CD4-positive, alpha-beta T cell (primary cell): ENCODE results near the gene CDC14A. TPM values are rescaled to one million over a fixed set of nuclear protein-coding genes. Genes with fewer than 3 reads are reported as not detected.
"Not testable (repeated sequence)": the region's sequence is repeated elsewhere in the genome, so short reads cannot be mapped to it uniquely, and the experiment has no call there.

Experiments
- ATAC-seq: fragments of 200-7000 bp; cut with Tn5 transposase; one replicate; pipeline ENCODE4 v1.10.0; 2022; ENCODE audit warnings: mild to moderate bottlenecking; ENCODE audit not compliant: poor library complexity
- CTCF ChIA-PET: fragments of 350-600 bp; sonication (Branson Sonifier 250); formaldehyde crosslinking; loops from one replicate; lab custom pipeline; 2021; ENCODE audit warnings: antibody characterized with exemption, inconsistent platforms; lab: Charles Lee
- POLR2A ChIA-PET: fragments of 350-600 bp; sonication (Branson Sonifier 250); formaldehyde crosslinking; loops from one replicate; lab custom pipeline; 2021; ENCODE audit warnings: antibody characterized with exemption, inconsistent platforms; lab: Charles Lee
- DNase-seq, 14 experiments: peaks; one replicate each; pipeline ENCODE4 v3.0.0-alpha.2; 2013 to 2020; ENCODE audit warnings: mixed read lengths in 2 of 14
- H3K27ac ChIP-seq, 2 donors: one replicate each; pipeline versions ENCODE4 v1.5.1 to v1.7.0; 2013; ENCODE audit warnings: low read length in 2 of 2, low read depth in 1 of 2, mild to moderate bottlenecking in 1 of 2
- H3K27me3 ChIP-seq, 2 experiments: 1 replicate in 1 of 2; 2 replicates in 1 of 2; pipeline versions ENCODE4 v1.6.1 to v1.7.0; 2013; ENCODE audit warnings: low read length in 2 of 2, control low read depth in 1 of 2, mild to moderate bottlenecking in 1 of 2, moderate library complexity in 1 of 2; ENCODE audit not compliant: insufficient read depth in 2 of 2, control insufficient read depth in 1 of 2
- H3K36me3 ChIP-seq: one replicate; pipeline ENCODE4 v1.6.1; 2013; ENCODE audit warnings: low read length, control low read depth; ENCODE audit not compliant: insufficient read depth
- H3K4me1 ChIP-seq: one replicate; pipeline ENCODE4 v1.6.1; 2013; ENCODE audit warnings: low read length, control low read depth; ENCODE audit not compliant: insufficient read depth
- H3K4me3 ChIP-seq: one replicate; pipeline ENCODE4 v1.5.1; 2013; ENCODE audit warnings: mild to moderate bottlenecking, low read length, moderate library complexity
- H3K9me3 ChIP-seq, 2 experiments: 1 replicate in 1 of 2; 2 replicates in 1 of 2; pipeline versions ENCODE4 v1.6.1 to v1.7.0; 2013; ENCODE audit warnings: low read length in 2 of 2, mild to moderate bottlenecking in 2 of 2, control low read depth in 1 of 2, moderate library complexity in 1 of 2; ENCODE audit not compliant: control insufficient read depth in 1 of 2, insufficient read depth in 1 of 2
- H3K27ac Mint-ChIP-seq: one replicate; pipeline ENCODE4 v1.8.0; 2020; ENCODE audit warnings: mixed read lengths
- H3K27me3 Mint-ChIP-seq: one replicate; pipeline ENCODE4 v1.8.0; 2021; ENCODE audit warnings: mixed read lengths
- H3K36me3 Mint-ChIP-seq: one replicate; pipeline ENCODE4 v1.8.0; 2021; ENCODE audit warnings: low read depth, mixed read lengths
- H3K4me1 Mint-ChIP-seq: one replicate; pipeline ENCODE4 v1.8.0; 2021; ENCODE audit warnings: low read depth, mixed read lengths
- H3K4me3 Mint-ChIP-seq: one replicate; pipeline ENCODE4 v1.8.0; 2020; ENCODE audit warnings: mild to moderate bottlenecking, mixed read lengths
- H3K9me3 Mint-ChIP-seq: one replicate; pipeline ENCODE4 v1.8.0; 2020; ENCODE audit warnings: mixed read lengths
- intact Hi-C, 2 experiments: fragments of 100-400 bp; cut with DNase I in 1 of 2; cut with micrococcal nuclease in 1 of 2; formaldehyde crosslinking; loops; one replicate each; pipeline versions ENCODE4 v1.15.1 to v1.9.0; 2023 to 2025; cut with DNase I, micrococcal nuclease
- total RNA-seq, 174 experiments: library from RNA in 2 of 174; stranded (reverse) in 2 of 174; gene quantifications; one replicate each; pipeline ENCODE4 v1.2.3 and lab custom pipeline; 2021 to 2026
- TF ChIP-seq, protein P1 (sequence below): fragments of 200-600 bp; IDR thresholded peaks from one replicate; pipeline ENCODE4 v1.8.0; 2022; ENCODE audit warnings: antibody characterized with exemption, mild to moderate bottlenecking

Gene CDC14A
- total RNA-seq, 2 experiments from 2014 or later: 174 to 182 TPM

DNA sequence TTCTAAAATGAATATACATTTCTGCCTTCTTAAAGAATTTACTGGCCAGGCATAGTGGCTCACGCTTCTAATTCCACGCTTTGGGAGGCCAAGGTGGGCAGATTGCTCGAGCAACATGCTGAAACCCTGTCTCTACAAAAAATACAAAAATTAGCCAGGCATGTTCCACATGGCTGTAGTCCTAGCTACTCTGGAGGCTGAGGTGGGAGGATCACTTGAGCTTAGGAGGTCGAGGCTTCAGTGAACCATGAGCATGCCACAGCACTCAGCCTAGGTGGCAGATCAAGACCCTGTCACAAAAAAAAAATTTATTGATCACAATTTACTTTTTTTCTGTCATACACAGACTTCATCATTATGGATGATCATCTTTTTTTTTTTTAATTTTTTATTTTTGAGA lies 11.5 kb downstream of the CDC14A start:
- Histone ChIP-seq H3K4me1 (peaks cover 50% of the 10 kb centered on the region), H3K9me3 (peaks cover 0 to under 1% of the 10 kb centered on the region in 2 experiments), H3K4me3 (no peak overlapping the region), H3K27ac (no peak overlapping the region), H3K27me3 (no peaks in the 10 kb centered on the region), H3K36me3 (peaks cover 63% of the 10 kb centered on the region)
- no peaks in the 10 kb centered on the region for H3K27me3 Mint-ChIP-seq
- H3K36me3 Mint-ChIP-seq: peaks cover 95% of the 10 kb centered on the region
- H3K27ac Mint-ChIP-seq: no peak overlapping the region
- ChIA-PET POLR2A (interaction anchor here (0.6 to 6.4 kb wide), 5 partner anchors 10 to 90 kb away, joined by 3 to 36 read pairs (median 4); partner anchors contain the start of gene CDC14A), CTCF (no interaction called here)
- intact Hi-C loops: loop anchor here in 1 of 2 experiments (2.0 kb wide), 1 partner anchor 17 kb away; no protein-coding TSS in a partner anchor
- ATAC-seq: no peak
- H3K9me3 Mint-ChIP-seq: peaks cover 3% of the 10 kb centered on the region
- TF ChIP-seq, protein P1, sequence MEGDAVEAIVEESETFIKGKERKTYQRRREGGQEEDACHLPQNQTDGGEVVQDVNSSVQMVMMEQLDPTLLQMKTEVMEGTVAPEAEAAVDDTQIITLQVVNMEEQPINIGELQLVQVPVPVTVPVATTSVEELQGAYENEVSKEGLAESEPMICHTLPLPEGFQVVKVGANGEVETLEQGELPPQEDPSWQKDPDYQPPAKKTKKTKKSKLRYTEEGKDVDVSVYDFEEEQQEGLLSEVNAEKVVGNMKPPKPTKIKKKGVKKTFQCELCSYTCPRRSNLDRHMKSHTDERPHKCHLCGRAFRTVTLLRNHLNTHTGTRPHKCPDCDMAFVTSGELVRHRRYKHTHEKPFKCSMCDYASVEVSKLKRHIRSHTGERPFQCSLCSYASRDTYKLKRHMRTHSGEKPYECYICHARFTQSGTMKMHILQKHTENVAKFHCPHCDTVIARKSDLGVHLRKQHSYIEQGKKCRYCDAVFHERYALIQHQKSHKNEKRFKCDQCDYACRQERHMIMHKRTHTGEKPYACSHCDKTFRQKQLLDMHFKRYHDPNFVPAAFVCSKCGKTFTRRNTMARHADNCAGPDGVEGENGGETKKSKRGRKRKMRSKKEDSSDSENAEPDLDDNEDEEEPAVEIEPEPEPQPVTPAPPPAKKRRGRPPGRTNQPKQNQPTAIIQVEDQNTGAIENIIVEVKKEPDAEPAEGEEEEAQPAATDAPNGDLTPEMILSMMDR: no peak
- no peak for DNase-seq
- H3K4me3 Mint-ChIP-seq: no peak overlapping the region
- peaks cover 89% of the 10 kb centered on the region for H3K4me1 Mint-ChIP-seq

DNA sequence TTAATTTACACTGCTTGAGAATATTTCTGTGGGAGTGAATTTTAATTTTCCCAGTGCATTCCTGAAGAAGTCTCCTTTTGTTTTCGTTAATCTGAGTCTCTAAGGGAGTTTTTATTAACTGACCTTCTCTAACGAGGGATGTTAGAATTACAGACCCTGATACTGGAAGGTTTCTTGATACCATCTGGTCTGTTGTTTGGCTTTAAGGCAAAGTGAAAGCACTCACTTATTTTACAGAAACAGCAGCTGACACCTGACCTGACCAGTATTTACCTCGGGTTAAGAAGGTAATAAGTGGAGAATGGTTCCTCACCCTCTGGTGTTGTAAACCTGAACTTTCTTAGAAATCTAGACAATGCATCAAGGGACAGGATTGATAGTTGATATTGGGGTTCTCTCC lies 12.4 kb downstream of the CDC14A start:
- DNase-seq (no peak), ATAC-seq (no peak)
- Histone ChIP-seq H3K27ac (no peak overlapping the region), H3K36me3 (peaks cover 54% of the 10 kb centered on the region), H3K27me3 (no peaks in the 10 kb centered on the region), H3K4me1 (peaks cover 45% of the 10 kb centered on the region), H3K4me3 (no peak overlapping the region), H3K9me3 (peaks cover 0 to 5% of the 10 kb centered on the region in 2 experiments)
- Mint-ChIP-seq H3K27ac (peak overlapping the region; percentile 69), H3K27me3 (no peaks in the 10 kb centered on the region), H3K4me1 (peaks cover 87% of the 10 kb centered on the region), H3K9me3 (peaks cover 5% of the 10 kb centered on the region), H3K36me3 (peaks cover 94% of the 10 kb centered on the region), H3K4me3 (peak overlapping the region; percentile 36)
- TF ChIP-seq, protein P1: no peak
- intact Hi-C loops: loop anchor here in 1 of 2 experiments (2.0 kb wide), 1 partner anchor 16 kb away; no protein-coding TSS in a partner anchor
- ChIA-PET POLR2A (interaction anchor here (0.6 to 6.4 kb wide), 4 partner anchors 11 to 58 kb away, joined by 4 to 36 read pairs (median 4); partner anchors contain the start of gene CDC14A), CTCF (interaction anchor here (1.5 kb wide), 1 partner anchor 12 kb away, joined by 5 read pairs; no protein-coding TSS in a partner anchor)

DNA sequence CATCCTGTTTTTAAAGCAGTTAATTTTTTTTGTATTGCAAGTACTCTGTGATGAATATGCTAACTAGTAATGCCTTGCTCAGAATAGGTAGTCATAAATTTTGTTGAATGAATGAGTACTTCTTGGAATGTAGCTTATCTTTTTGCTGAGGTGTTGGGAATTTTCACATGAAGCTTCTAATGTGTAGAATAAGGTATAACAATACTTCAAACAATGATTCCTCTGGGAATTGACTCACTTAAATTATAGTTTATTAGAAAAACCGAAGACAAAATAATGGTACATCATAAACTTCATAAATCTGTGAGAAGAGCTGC lies 13.9 kb downstream of the CDC14A start:
- Mint-ChIP-seq H3K36me3 (peaks cover 93% of the 10 kb centered on the region), H3K27ac (peak overlapping the region; percentile 69), H3K27me3 (no peaks in the 10 kb centered on the region), H3K9me3 (peaks cover 5% of the 10 kb centered on the region), H3K4me1 (peaks cover 84% of the 10 kb centered on the region), H3K4me3 (peak overlapping the region; percentile 67)
- H3K27me3 ChIP-seq: no peaks in the 10 kb centered on the region
- no peak overlapping the region for H3K27ac ChIP-seq
- H3K4me3 ChIP-seq: no peak overlapping the region
- POLR2A ChIA-PET: interaction anchor here (0.8 to 6.4 kb wide), 5 partner anchors 13 to 74 kb away, joined by 3 to 36 read pairs (median 3); partner anchors contain the start of gene CDC14A
- peaks cover 0 to 5% of the 10 kb centered on the region in 2 experiments for H3K9me3 ChIP-seq
- H3K4me1 ChIP-seq: peaks cover 40% of the 10 kb centered on the region
- peaks cover 49% of the 10 kb centered on the region for H3K36me3 ChIP-seq
- ATAC-seq: no peak
- intact Hi-C loops: no loop called here
- CTCF ChIA-PET: interaction anchor here (1.6 to 2.3 kb wide), 3 partner anchors 8 to 44 kb away, joined by 5 to 8 read pairs (median 8); no protein-coding TSS in a partner anchor
- TF ChIP-seq, protein P1: no peak
- DNase-seq: no peak

DNA sequence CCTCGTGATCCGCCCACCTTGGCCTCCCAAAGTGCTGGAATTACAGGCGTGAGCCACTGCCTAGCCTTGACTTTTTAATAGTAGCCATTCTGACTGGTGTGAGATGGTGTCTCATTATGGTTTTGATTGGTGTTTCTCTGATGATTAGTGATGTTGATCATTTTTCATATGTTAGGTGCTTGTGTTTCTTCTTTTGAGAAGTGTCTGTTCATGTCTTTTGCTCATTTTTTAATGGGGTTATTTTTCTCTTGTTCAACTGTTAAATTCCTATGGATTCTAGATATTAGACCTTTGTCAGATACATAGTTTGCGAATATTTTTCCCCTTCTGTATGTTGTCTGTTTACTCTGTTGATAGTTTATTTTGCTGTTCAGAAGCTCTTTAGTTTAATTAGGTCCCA lies 17.0 kb downstream of the CDC14A start:
- H3K4me3 Mint-ChIP-seq: peak overlapping the region; percentile 53
- DNase-seq, H3K27me3 Mint-ChIP-seq, H3K9me3 Mint-ChIP-seq, H3K27ac ChIP-seq, H3K27me3 ChIP-seq, H3K9me3 ChIP-seq, ATAC-seq, CTCF ChIA-PET, H3K4me3 ChIP-seq, intact Hi-C loops: not testable (repeated sequence)
- peaks cover 38% of the 10 kb centered on the region for H3K36me3 ChIP-seq
- peaks cover 89% of the 10 kb centered on the region for H3K4me1 Mint-ChIP-seq
- POLR2A ChIA-PET: interaction anchor here (0.7 to 6.4 kb wide), 5 partner anchors 11 to 86 kb away, joined by 3 to 36 read pairs (median 3); partner anchors contain the start of gene CDC14A
- H3K27ac Mint-ChIP-seq: peak overlapping the region; percentile 47
- H3K4me1 ChIP-seq: peaks cover 21% of the 10 kb centered on the region
- peaks cover 94% of the 10 kb centered on the region for H3K36me3 Mint-ChIP-seq

DNA sequence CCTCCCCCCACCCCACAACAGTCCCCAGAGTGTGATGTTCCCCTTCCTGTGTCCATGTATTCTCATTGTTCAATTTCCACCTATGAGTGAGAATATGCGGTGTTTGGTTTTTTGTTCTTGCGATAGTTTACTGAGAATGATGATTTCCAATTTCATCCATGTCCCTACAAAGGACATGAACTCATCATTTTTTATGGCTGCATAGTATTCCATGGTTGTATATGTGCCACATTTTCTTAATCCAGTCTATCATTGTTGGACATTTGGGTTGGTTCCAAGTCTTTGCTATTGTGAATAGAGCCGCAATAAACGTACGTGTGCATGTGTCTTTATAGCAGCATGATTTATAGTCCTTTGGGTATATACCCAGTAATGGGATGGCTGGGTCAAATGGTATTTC lies 21.6 kb downstream of the CDC14A start:
- Mint-ChIP-seq H3K4me1 (peaks cover 85% of the 10 kb centered on the region), H3K27ac (peak overlapping the region; percentile 50), H3K36me3 (peaks cover 86% of the 10 kb centered on the region)
- Histone ChIP-seq H3K36me3 (peaks cover 31% of the 10 kb centered on the region), H3K4me1 (peaks cover 19% of the 10 kb centered on the region)
- H3K4me3 ChIP-seq, ATAC-seq, H3K4me3 Mint-ChIP-seq, H3K27me3 Mint-ChIP-seq, H3K27me3 ChIP-seq, POLR2A ChIA-PET, H3K27ac ChIP-seq, CTCF ChIA-PET, H3K9me3 Mint-ChIP-seq, DNase-seq, H3K9me3 ChIP-seq: not testable (repeated sequence)
- intact Hi-C loops: loop anchor here in 1 of 2 experiments (2.0 kb wide), 1 partner anchor 15 kb away; no protein-coding TSS in a partner anchor
